Right lobe of liver (tissue), 4 donors: ENCODE data around the gene CD247.

ENCODE experiments used
- POLR2A ChIP-seq: fragments of 450-650 bp; IDR thresholded peaks from one replicate; pipeline ENCODE4 v1.6.1; 2017; ENCODE audit warnings: antibody characterized with exemption, mild to moderate bottlenecking
- TF ChIP-seq, protein P1 (sequence below), 4 donors: fragments of 200-600 bp in 3 of 4; fragments of 450-650 bp in 1 of 4; IDR thresholded peaks; one replicate each; pipeline versions ENCODE4 v1.5.1 to v1.8.0; 2016 to 2022; ENCODE audit warnings: antibody characterized with exemption in 4 of 4, mild to moderate bottlenecking in 2 of 4
- donor health status: DM: no; HTN: no; CAD: no.
- donor health status: DM: no; HTN: no; CAD: no.
- donor health status: DM: no; HTN: yes; CAD: no.

DNA sequence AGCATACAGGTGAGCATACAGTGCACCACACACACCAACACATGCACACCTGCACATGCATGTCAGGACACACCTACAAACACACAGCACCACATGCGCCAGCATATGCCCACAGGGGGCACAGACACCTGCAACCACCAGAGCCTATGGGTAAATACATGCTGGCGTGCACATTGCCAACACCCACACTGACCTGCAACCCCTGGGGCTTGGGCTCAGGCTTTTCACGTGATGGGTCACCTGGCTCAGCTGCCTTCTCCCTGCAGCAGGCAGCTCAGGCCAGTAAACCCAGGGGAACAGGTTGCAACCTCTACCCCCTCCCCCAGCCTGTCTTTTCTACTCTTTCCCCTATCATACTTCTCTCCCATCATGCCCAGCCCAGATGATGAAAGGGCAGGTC lies 8.1 kb downstream of the CD247 start:
- TF ChIP-seq, protein P1, sequence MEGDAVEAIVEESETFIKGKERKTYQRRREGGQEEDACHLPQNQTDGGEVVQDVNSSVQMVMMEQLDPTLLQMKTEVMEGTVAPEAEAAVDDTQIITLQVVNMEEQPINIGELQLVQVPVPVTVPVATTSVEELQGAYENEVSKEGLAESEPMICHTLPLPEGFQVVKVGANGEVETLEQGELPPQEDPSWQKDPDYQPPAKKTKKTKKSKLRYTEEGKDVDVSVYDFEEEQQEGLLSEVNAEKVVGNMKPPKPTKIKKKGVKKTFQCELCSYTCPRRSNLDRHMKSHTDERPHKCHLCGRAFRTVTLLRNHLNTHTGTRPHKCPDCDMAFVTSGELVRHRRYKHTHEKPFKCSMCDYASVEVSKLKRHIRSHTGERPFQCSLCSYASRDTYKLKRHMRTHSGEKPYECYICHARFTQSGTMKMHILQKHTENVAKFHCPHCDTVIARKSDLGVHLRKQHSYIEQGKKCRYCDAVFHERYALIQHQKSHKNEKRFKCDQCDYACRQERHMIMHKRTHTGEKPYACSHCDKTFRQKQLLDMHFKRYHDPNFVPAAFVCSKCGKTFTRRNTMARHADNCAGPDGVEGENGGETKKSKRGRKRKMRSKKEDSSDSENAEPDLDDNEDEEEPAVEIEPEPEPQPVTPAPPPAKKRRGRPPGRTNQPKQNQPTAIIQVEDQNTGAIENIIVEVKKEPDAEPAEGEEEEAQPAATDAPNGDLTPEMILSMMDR (IDR thresholded peaks at IDR 0.05), result no peak
- TF ChIP-seq POLR2A, result no peak
